ENCODE results near the gene HUWE1. TPM values are rescaled to one million over a fixed set of nuclear protein-coding genes. Genes with fewer than 3 reads are reported as not detected.

Gene HUWE1
- 203 TPM for total RNA-seq
- 34.2 TPM for polyA plus RNA-seq (ENCODE audit: insufficient read depth, low read depth, low replicate concordance)
- long read RNA-seq, donor 1, partial matches to known transcripts: 34 of 34 reads
- long read RNA-seq, donor 1, other reads (novel, unspliced or antisense): 0 of 34 reads
- long read RNA-seq, donor 2, full-length matches to known transcripts: 2 of 2 reads
- long read RNA-seq, donor 2, partial matches to known transcripts: 0 of 2 reads
- long read RNA-seq, donor 2, other reads (novel, unspliced or antisense): 0 of 2 reads
- long read RNA-seq, donor 3, full-length matches to known transcripts: 3 of 36 reads
- long read RNA-seq, donor 3, partial matches to known transcripts: 33 of 36 reads
- long read RNA-seq, donor 3, other reads (novel, unspliced or antisense): 0 of 36 reads
- long read RNA-seq, donor 4, partial matches to known transcripts: 36 of 37 reads
- long read RNA-seq, donor 4, other reads (novel, unspliced or antisense): 0 of 37 reads
- long read RNA-seq, donor 5: 0 reads
- long read RNA-seq, donor 6: 0 reads
- long read RNA-seq, donor 7, partial matches to known transcripts: 45 of 46 reads
- long read RNA-seq, donor 7, other reads (novel, unspliced or antisense): 1 of 46 reads
- long read RNA-seq, donor 8, partial matches to known transcripts: 10 of 10 reads
- long read RNA-seq, donor 8, other reads (novel, unspliced or antisense): 0 of 10 reads
- long read RNA-seq, donor 9, partial matches to known transcripts: 14 of 14 reads
- long read RNA-seq, donor 9, other reads (novel, unspliced or antisense): 0 of 14 reads
- long read RNA-seq, donor 10, partial matches to known transcripts: 33 of 34 reads
- long read RNA-seq, donor 10, other reads (novel, unspliced or antisense): 0 of 34 reads

- no peaks in the 10 kb centered on the region for H3K36me3 ChIP-seq (ENCODE audit: control insufficient read depth in 2 of 3, insufficient read depth in 3 of 3, low read length in 3 of 3)
- no peaks in the 10 kb centered on the region for H3K27me3 ChIP-seq (ENCODE audit: control insufficient read depth, insufficient read depth, low read length)
- FAIRE-seq (no peak), DNase-seq (peak; percentile 86 to 93 (median 91))
- intact Hi-C loops (cut with DNase I): no loop called here
- H3K27ac ChIP-seq (ENCODE audit: low read depth in 2 of 2, low read length in 2 of 2): peak within 1 kb of the TSS; percentile 82 to 89
- H3K4me1 ChIP-seq (ENCODE audit: control insufficient read depth in 2 of 3, insufficient read depth in 2 of 3, low read depth in 1 of 3, low read length in 3 of 3): peaks cover 0 to 4% (median 2%) of the 10 kb centered on the region in 3 donors
- H3K4me3 ChIP-seq (ENCODE audit: low read length in 3 of 3): peak within 1 kb of the TSS; percentile 79 to 84 (median 80)
- H3K9ac ChIP-seq (ENCODE audit: low read length in 3 of 3): peak within 1 kb of the TSS; percentile 57 to 80 (median 69)
- TF ChIP-seq CTCF (IDR thresholded peaks at IDR 0.05; ENCODE audit: borderline replicate concordance, extremely low read depth, insufficient read depth): no peak
- no peaks in the 10 kb centered on the region for H3K9me3 ChIP-seq (ENCODE audit: control insufficient read depth in 2 of 3, insufficient read depth in 1 of 3, low read length in 3 of 3)
Observed at GRCh38 chrX:53686151-53686885, at the start of gene HUWE1. Gene HUWE1 (minus strand): TSS chrX:53686719. CDS start chrX:53654107, 32,612 bp downstream.

GRCh38 chrX:53732797-53733196, 46.3 kb upstream of the HUWE1 start:
- Histone ChIP-seq H3K27ac (ENCODE audit: low read depth in 2 of 2, low read length in 2 of 2) (no peak overlapping the region), H3K4me3 (ENCODE audit: low read length in 3 of 3) (no peak overlapping the region), H3K36me3 (ENCODE audit: control insufficient read depth in 2 of 3, insufficient read depth in 3 of 3, low read length in 3 of 3) (no peaks in the 10 kb centered on the region), H3K9me3 (ENCODE audit: control insufficient read depth in 2 of 3, insufficient read depth in 1 of 3, low read length in 3 of 3) (no peaks in the 10 kb centered on the region), H3K4me1 (ENCODE audit: control insufficient read depth in 2 of 3, insufficient read depth in 2 of 3, low read depth in 1 of 3, low read length in 3 of 3) (no peaks in the 10 kb centered on the region), H3K9ac (ENCODE audit: low read length in 3 of 3) (no peak overlapping the region), H3K27me3 (ENCODE audit: control insufficient read depth, insufficient read depth, low read length) (no peaks in the 10 kb centered on the region)
- intact Hi-C loops (cut with DNase I): no loop called here
- no peak for TF ChIP-seq CTCF (IDR thresholded peaks at IDR 0.05; ENCODE audit: borderline replicate concordance, extremely low read depth, insufficient read depth)
- FAIRE-seq (no peak), DNase-seq (no peak)

GRCh38 chrX:53729751-53730150, 43.2 kb upstream of the HUWE1 start:
- FAIRE-seq (peak; percentile 59), DNase-seq (no peak)
- no peak overlapping the region for H3K27ac ChIP-seq (ENCODE audit: low read depth in 2 of 2, low read length in 2 of 2)
- H3K4me3 ChIP-seq (ENCODE audit: low read length in 3 of 3): no peak overlapping the region
- H3K9me3 ChIP-seq (ENCODE audit: control insufficient read depth in 2 of 3, insufficient read depth in 1 of 3, low read length in 3 of 3): no peaks in the 10 kb centered on the region
- H3K4me1 ChIP-seq (ENCODE audit: control insufficient read depth in 2 of 3, insufficient read depth in 2 of 3, low read depth in 1 of 3, low read length in 3 of 3): no peaks in the 10 kb centered on the region
- H3K36me3 ChIP-seq (ENCODE audit: control insufficient read depth in 2 of 3, insufficient read depth in 3 of 3, low read length in 3 of 3): no peaks in the 10 kb centered on the region
- TF ChIP-seq CTCF (IDR thresholded peaks at IDR 0.05; ENCODE audit: borderline replicate concordance, extremely low read depth, insufficient read depth): no peak
- H3K9ac ChIP-seq (ENCODE audit: low read length in 3 of 3): no peak overlapping the region
- H3K27me3 ChIP-seq (ENCODE audit: control insufficient read depth, insufficient read depth, low read length): no peaks in the 10 kb centered on the region
- intact Hi-C loops (cut with DNase I): no loop called here
